GM12878 (cell line): ENCODE data around the gene MATN3. TPM values are rescaled to one million over a fixed set of nuclear protein-coding genes. Genes with fewer than 3 reads are reported as not detected.

Source experiments
- ASH2L ChIP-seq: fragments of 300-600, 200-600 bp; sonication (generic); IDR thresholded peaks from 2 replicates; pipeline ENCODE4 v1.6.1; 2017; ENCODE audit warnings: low read depth, mild to moderate bottlenecking, borderline replicate concordance
- BCL11A ChIP-seq: IDR thresholded peaks from 2 replicates; pipeline ENCODE4 v1.6.1; 2011; ENCODE audit warnings: low read depth, low read length
- CBFB ChIP-seq: IDR thresholded peaks from 2 replicates; pipeline ENCODE4 v1.6.1; 2016; ENCODE audit warnings: antibody characterized with exemption, low read depth
- EED ChIP-seq: sonication (generic); IDR thresholded peaks from 2 replicates; pipeline ENCODE4 v1.6.1; 2016; ENCODE audit warnings: antibody characterized with exemption, low read depth
- FOXK2 ChIP-seq: fragments of 450-650 bp; IDR thresholded peaks from 2 replicates; pipeline ENCODE4 v1.6.1; 2017; ENCODE audit warnings: mild to moderate bottlenecking, moderate library complexity
- GABPA ChIP-seq: IDR thresholded peaks from 2 replicates; pipeline ENCODE4 v1.6.1; 2014; ENCODE audit warnings: antibody characterized with exemption, low read depth, mild to moderate bottlenecking, inconsistent platforms
- HCFC1 ChIP-seq: fragments of 150-350 bp; IDR thresholded peaks from 2 replicates; pipeline ENCODE4 v1.6.1; 2014; ENCODE audit warnings: low read length
- HDAC6 ChIP-seq: fragments of 200-600 bp; sonication (generic); IDR thresholded peaks from one replicate; pipeline ENCODE4 v1.8.0; 2017; ENCODE audit warnings: antibody characterized with exemption; ENCODE audit not compliant: unreplicated experiment
- IRF5 ChIP-seq: fragments of 450-650 bp; IDR thresholded peaks from 2 replicates; pipeline ENCODE4 v1.6.1; 2017; ENCODE audit warnings: borderline replicate concordance
- NFXL1 ChIP-seq: fragments of 450-650 bp; IDR thresholded peaks from 2 replicates; pipeline ENCODE4 v1.6.1; 2017; ENCODE audit warnings: antibody characterized with exemption, mild to moderate bottlenecking, borderline replicate concordance
- NR2C1 ChIP-seq: fragments of 450-650 bp; IDR thresholded peaks from 2 replicates; pipeline ENCODE4 v1.6.1; 2017; ENCODE audit warnings: antibody characterized with exemption, mild to moderate bottlenecking, moderate library complexity
- NRF1 ChIP-seq: conservative IDR thresholded peaks from 2 replicates; pipeline ENCODE4 v1.6.1; 2011; ENCODE audit warnings: mild to moderate bottlenecking, low read depth, low read length, improper control_type of control experiment
- PML ChIP-seq: IDR thresholded peaks from 2 replicates; pipeline ENCODE4 v1.6.1; 2012; ENCODE audit warnings: low read length, inconsistent platforms
- RBBP5 ChIP-seq: fragments of 200-600 bp; sonication (generic); conservative IDR thresholded peaks from 2 replicates; pipeline ENCODE4 v1.6.1; 2016
- RELA ChIP-seq: fragments of 450-650 bp; IDR thresholded peaks from 2 replicates; pipeline ENCODE4 v1.8.0; 2014; ENCODE audit warnings: borderline replicate concordance; ENCODE audit not compliant: partially characterized antibody
- RFX5 ChIP-seq: IDR thresholded peaks from 2 replicates; pipeline ENCODE4 v1.6.1; 2011; ENCODE audit warnings: low read depth, low read length, improper control_type of control experiment
- SMARCA5 ChIP-seq: fragments of 450-650 bp; IDR thresholded peaks from 2 replicates; pipeline ENCODE4 v1.6.1; 2017; ENCODE audit warnings: mild to moderate bottlenecking
- SREBF2 ChIP-seq: IDR thresholded peaks from 2 replicates; pipeline ENCODE4 v1.6.1; 2012; ENCODE audit warnings: mild to moderate bottlenecking, low read length
- polyA plus RNA-seq, 11 experiments: library from polyadenylated mRNA; depleted of rRNA in 4 of 11; unstranded in 6 of 11; stranded (reverse) in 5 of 11; fragments of >200 nt; fragmentation: Nextera tagmentation in 4 of 11; fragmentation: Illumina TruSeq in 1 of 11; extraction: Ambion mirVana in 4 of 11; extraction: Trizol in 1 of 11; gene quantifications; 1 replicate in 1 of 11; 2 replicates in 10 of 11; pipeline versions ENCODE4 v1.2.1 to v1.2.3, GENCODE V29; 2011 to 2016; ENCODE audit warnings: inconsistent platforms in 2 of 11, missing spikeins in 2 of 11, low read depth in 1 of 11
- total RNA-seq, 4 experiments: library from RNA; depleted of rRNA in 3 of 4; stranded (reverse); fragments of >200 nt in 3 of 4; fragmentation: Illumina TruSeq in 1 of 4; extraction: Trizol in 1 of 4; gene quantifications; 2 replicates each; pipeline versions ENCODE4 v1.2.1 to v1.2.3, GENCODE V29; 2013 to 2021
- TF ChIP-seq, protein P1 (sequence below): fragments of 150-350 bp; IDR thresholded peaks from 2 replicates; pipeline ENCODE4 v1.6.1; 2014; ENCODE audit warnings: mild to moderate bottlenecking, low read depth, low read length
- TF ChIP-seq, protein P2 (sequence below): IDR thresholded peaks from 2 replicates; pipeline ENCODE4 v1.6.1; 2012; ENCODE audit warnings: low read depth, low read length, improper control_type of control experiment
- TF ChIP-seq, protein P3 (sequence below): fragments of 450-650 bp; formaldehyde crosslinking; IDR thresholded peaks from 2 replicates; pipeline ENCODE4 v1.5.0; 2022; ENCODE audit warnings: mild to moderate bottlenecking, missing genetic modification characterization
- TF ChIP-seq, protein P4 (sequence below): fragments of 450-650 bp; formaldehyde crosslinking; IDR thresholded peaks from 2 replicates; pipeline ENCODE4 v1.4.0; 2020; ENCODE audit warnings: mild to moderate bottlenecking, moderate library complexity

MATN3 gene
- total and polyA plus RNA-seq, 10 of the 15 experiments (the other 5 are each of a cell fraction or from before 2014, with no cell fraction given) = 0.09 TPM; not detected in 9

- TF ChIP-seq EED (peak; percentile 90), FOXK2 (no peak), BCL11A (no peak), IRF5 (no peak), HDAC6 (no peak), RBBP5 (no peak), PML (peak; percentile 90; the same call in 1 of the 2 replicates), ASH2L (no peak), NFXL1 (no peak), GABPA (no peak), SREBF2 (no peak), CBFB (peak; percentile 74), SMARCA5 (no peak), RFX5 (no peak), NRF1 (peak; percentile 86), NR2C1 (peak; percentile 81), RELA (peak; percentile 93), HCFC1 (0 out of 2 replicates have a peak, but pooled peaks have one; percentile 49)
- TF ChIP-seq, protein P1, sequence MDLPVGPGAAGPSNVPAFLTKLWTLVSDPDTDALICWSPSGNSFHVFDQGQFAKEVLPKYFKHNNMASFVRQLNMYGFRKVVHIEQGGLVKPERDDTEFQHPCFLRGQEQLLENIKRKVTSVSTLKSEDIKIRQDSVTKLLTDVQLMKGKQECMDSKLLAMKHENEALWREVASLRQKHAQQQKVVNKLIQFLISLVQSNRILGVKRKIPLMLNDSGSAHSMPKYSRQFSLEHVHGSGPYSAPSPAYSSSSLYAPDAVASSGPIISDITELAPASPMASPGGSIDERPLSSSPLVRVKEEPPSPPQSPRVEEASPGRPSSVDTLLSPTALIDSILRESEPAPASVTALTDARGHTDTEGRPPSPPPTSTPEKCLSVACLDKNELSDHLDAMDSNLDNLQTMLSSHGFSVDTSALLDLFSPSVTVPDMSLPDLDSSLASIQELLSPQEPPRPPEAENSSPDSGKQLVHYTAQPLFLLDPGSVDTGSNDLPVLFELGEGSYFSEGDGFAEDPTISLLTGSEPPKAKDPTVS = no peak
- TF ChIP-seq, protein P2, sequence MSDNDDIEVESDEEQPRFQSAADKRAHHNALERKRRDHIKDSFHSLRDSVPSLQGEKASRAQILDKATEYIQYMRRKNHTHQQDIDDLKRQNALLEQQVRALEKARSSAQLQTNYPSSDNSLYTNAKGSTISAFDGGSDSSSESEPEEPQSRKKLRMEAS = no peak; the same call in 1 of the 2 replicates
- TF ChIP-seq, protein P3, sequence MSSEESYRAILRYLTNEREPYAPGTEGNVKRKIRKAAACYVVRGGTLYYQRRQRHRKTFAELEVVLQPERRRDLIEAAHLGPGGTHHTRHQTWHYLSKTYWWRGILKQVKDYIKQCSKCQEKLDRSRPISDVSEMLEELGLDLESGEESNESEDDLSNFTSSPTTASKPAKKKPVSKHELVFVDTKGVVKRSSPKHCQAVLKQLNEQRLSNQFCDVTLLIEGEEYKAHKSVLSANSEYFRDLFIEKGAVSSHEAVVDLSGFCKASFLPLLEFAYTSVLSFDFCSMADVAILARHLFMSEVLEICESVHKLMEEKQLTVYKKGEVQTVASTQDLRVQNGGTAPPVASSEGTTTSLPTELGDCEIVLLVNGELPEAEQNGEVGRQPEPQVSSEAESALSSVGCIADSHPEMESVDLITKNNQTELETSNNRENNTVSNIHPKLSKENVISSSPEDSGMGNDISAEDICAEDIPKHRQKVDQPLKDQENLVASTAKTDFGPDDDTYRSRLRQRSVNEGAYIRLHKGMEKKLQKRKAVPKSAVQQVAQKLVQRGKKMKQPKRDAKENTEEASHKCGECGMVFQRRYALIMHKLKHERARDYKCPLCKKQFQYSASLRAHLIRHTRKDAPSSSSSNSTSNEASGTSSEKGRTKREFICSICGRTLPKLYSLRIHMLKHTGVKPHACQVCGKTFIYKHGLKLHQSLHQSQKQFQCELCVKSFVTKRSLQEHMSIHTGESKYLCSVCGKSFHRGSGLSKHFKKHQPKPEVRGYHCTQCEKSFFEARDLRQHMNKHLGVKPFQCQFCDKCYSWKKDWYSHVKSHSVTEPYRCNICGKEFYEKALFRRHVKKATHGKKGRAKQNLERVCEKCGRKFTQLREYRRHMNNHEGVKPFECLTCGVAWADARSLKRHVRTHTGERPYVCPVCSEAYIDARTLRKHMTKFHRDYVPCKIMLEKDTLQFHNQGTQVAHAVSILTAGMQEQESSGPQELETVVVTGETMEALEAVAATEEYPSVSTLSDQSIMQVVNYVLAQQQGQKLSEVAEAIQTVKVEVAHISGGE (CRISPR knock-in tag) = no peak
- TF ChIP-seq, protein P4, sequence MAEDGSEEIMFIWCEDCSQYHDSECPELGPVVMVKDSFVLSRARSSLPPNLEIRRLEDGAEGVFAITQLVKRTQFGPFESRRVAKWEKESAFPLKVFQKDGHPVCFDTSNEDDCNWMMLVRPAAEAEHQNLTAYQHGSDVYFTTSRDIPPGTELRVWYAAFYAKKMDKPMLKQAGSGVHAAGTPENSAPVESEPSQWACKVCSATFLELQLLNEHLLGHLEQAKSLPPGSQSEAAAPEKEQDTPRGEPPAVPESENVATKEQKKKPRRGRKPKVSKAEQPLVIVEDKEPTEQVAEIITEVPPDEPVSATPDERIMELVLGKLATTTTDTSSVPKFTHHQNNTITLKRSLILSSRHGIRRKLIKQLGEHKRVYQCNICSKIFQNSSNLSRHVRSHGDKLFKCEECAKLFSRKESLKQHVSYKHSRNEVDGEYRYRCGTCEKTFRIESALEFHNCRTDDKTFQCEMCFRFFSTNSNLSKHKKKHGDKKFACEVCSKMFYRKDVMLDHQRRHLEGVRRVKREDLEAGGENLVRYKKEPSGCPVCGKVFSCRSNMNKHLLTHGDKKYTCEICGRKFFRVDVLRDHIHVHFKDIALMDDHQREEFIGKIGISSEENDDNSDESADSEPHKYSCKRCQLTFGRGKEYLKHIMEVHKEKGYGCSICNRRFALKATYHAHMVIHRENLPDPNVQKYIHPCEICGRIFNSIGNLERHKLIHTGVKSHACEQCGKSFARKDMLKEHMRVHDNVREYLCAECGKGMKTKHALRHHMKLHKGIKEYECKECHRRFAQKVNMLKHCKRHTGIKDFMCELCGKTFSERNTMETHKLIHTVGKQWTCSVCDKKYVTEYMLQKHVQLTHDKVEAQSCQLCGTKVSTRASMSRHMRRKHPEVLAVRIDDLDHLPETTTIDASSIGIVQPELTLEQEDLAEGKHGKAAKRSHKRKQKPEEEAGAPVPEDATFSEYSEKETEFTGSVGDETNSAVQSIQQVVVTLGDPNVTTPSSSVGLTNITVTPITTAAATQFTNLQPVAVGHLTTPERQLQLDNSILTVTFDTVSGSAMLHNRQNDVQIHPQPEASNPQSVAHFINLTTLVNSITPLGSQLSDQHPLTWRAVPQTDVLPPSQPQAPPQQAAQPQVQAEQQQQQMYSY (CRISPR knock-in tag) = no peak
Observed at GRCh38 chr2:20051532-20052228, 39.2 kb upstream of the MATN3 start, which contains the start of gene LAPTM4A (continued).
